ENCODE data around the gene PHTF2. TPM values are rescaled to one million over a fixed set of nuclear protein-coding genes. Genes with fewer than 3 reads are reported as not detected.

PHTF2 gene
- total and polyA plus RNA-seq, 2 of the 4 experiments (the other 2 are of a cell fraction): 28.3 to 69.9 TPM

DNA sequence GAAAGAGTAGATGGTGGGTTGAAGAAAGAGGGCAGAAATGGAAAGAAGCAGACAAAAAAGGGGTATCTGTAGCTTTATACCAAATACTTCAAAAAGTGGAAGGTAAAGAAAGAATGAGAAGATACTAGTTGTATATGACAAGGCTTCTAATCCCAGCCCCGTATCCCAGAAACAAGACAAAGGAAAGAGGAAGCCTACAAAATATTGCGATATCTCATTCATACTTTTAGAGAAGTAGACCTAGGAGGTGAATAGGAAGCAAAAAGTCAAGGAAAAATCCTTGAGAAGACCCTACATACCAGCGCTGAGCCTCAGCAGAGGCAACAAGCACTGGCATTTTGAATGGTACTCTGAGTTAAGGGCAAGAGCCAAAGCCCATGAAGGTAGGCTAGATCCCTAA, 26.6 kb downstream of the PHTF2 start:
- in situ Hi-C loops (cut with MboI; ENCODE audit: low sequenced_read_pairs): no loop called here
- Histone ChIP-seq H3K4me1 (ENCODE audit: control insufficient read depth, insufficient read depth, low read length) (no peaks in the 10 kb centered on the region), H4K5ac (ENCODE audit: low read depth, low read length) (no peak overlapping the region), H2BK20ac (ENCODE audit: low read depth, low read length) (no peak overlapping the region), H3K14ac (replicated peaks; ENCODE audit: low read depth, low read length) (no peak overlapping the region), H3K9me1 (ENCODE audit: insufficient read depth, low read length) (no peaks in the 10 kb centered on the region), H3K4me2 (ENCODE audit: low read depth, low read length) (no peak overlapping the region), H3K4ac (ENCODE audit: low read depth, low read length) (no peak overlapping the region), H4K91ac (ENCODE audit: insufficient read depth, low read depth, low read length) (no peak overlapping the region), H2AFZ (replicated peaks; ENCODE audit: low read length, poor library complexity) (no peak overlapping the region), H3K56ac (ENCODE audit: extremely low read depth, insufficient read depth, low read length) (no peak overlapping the region), H2BK15ac (ENCODE audit: low read depth, low read length) (no peak overlapping the region), H3K79me1 (ENCODE audit: low read depth in 1 of 2, low read length in 2 of 2) (peaks cover 26 to 50% of the 10 kb centered on the region in 2 experiments), H3K27me3 (ENCODE audit: control insufficient read depth, insufficient read depth, low read length) (no peaks in the 10 kb centered on the region), H3K18ac (ENCODE audit: low read depth, low read length) (no peak overlapping the region), H2AK5ac (ENCODE audit: low read depth, low read length) (no peak overlapping the region), H3K27ac (ENCODE audit: insufficient read depth, low read length) (no peak overlapping the region), H3K36me3 (ENCODE audit: control insufficient read depth, insufficient read depth, low read length) (peaks cover 4% of the 10 kb centered on the region), H3K23ac (ENCODE audit: low read depth, low read length) (no peak overlapping the region), H2BK5ac (ENCODE audit: low read depth, low read length, poor library complexity, severe bottlenecking) (no peak overlapping the region), H4K8ac (ENCODE audit: low read depth in 2 of 2, low read length in 2 of 2) (no peak overlapping the region), H3K9me3 (ENCODE audit: control insufficient read depth, insufficient read depth, low read length) (peaks cover 23% of the 10 kb centered on the region), H3K4me3 (ENCODE audit: insufficient read depth, low read depth, low read length) (no peak overlapping the region), H2AK9ac (replicated peaks; ENCODE audit: low read depth, low read length, poor library complexity) (no peak overlapping the region), H3K9ac (ENCODE audit: low read depth, low read length) (no peak overlapping the region), H2BK120ac (ENCODE audit: low read depth, low read length) (no peak overlapping the region), H4K20me1 (ENCODE audit: insufficient read depth, low read length) (no peaks in the 10 kb centered on the region)
- TF ChIP-seq SMC3 (IDR thresholded peaks at IDR 0.05; ENCODE audit: low read depth, low read length) (no peak), CEBPB (IDR thresholded peaks at IDR 0.05; ENCODE audit: low read depth, low read length) (no peak), BHLHE40 (IDR thresholded peaks at IDR 0.05; ENCODE audit: low read depth, low read length) (no peak), RCOR1 (IDR thresholded peaks at IDR 0.05; ENCODE audit: insufficient replicate concordance, low read length) (no peak), NFE2L2 (IDR thresholded peaks at IDR 0.05; ENCODE audit: low read depth, low read length) (no peak), POLR2A (IDR thresholded peaks at IDR 0.05; ENCODE audit: low read depth, low read length) (no peak), RAD21 (IDR thresholded peaks at IDR 0.05; ENCODE audit: low read length) (no peak)
- TF ChIP-seq, protein P1, sequence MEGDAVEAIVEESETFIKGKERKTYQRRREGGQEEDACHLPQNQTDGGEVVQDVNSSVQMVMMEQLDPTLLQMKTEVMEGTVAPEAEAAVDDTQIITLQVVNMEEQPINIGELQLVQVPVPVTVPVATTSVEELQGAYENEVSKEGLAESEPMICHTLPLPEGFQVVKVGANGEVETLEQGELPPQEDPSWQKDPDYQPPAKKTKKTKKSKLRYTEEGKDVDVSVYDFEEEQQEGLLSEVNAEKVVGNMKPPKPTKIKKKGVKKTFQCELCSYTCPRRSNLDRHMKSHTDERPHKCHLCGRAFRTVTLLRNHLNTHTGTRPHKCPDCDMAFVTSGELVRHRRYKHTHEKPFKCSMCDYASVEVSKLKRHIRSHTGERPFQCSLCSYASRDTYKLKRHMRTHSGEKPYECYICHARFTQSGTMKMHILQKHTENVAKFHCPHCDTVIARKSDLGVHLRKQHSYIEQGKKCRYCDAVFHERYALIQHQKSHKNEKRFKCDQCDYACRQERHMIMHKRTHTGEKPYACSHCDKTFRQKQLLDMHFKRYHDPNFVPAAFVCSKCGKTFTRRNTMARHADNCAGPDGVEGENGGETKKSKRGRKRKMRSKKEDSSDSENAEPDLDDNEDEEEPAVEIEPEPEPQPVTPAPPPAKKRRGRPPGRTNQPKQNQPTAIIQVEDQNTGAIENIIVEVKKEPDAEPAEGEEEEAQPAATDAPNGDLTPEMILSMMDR (conservative IDR thresholded peaks at IDR 0.05; ENCODE audit: low read depth, low read length): no peak
- TF ChIP-seq, protein P2, sequence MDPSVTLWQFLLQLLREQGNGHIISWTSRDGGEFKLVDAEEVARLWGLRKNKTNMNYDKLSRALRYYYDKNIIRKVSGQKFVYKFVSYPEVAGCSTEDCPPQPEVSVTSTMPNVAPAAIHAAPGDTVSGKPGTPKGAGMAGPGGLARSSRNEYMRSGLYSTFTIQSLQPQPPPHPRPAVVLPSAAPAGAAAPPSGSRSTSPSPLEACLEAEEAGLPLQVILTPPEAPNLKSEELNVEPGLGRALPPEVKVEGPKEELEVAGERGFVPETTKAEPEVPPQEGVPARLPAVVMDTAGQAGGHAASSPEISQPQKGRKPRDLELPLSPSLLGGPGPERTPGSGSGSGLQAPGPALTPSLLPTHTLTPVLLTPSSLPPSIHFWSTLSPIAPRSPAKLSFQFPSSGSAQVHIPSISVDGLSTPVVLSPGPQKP (IDR thresholded peaks at IDR 0.05; ENCODE audit: borderline replicate concordance, low read depth, low read length): no peak
- CTCF ChIA-PET: interaction anchor here (0.6 kb wide), 1 partner anchor 30 kb away, joined by 3 read pairs; no protein-coding TSS in a partner anchor
- ATAC-seq (ENCODE audit: low read depth): no peak
- dilution Hi-C loops (cut with HindIII; ENCODE audit: low sequenced_read_pairs, unreplicated experiment): no loop called here
- BruUV-seq (replicated peaks): no TSS peak
- POLR2A ChIA-PET (ENCODE audit: unreplicated experiment): no interaction called here
- no CpG with 5 or more reads among the region's 3 CpGs for WGBS, 2 experiments (ENCODE audit: extremely low coverage in 2 of 2, insufficient read length in 1 of 2)
- intact Hi-C loops (cut with micrococcal nuclease): no loop called here
- DNase-seq: no peak

Measured in IMR-90 (cell line).